NCI-H1436 (cell line): Measurements from ENCODE around the gene ARFGAP3.

Source experiments
- DNase-seq: peaks from one replicate; lab custom pipeline; 2025; lab: John Stamatoyannopoulos, UW

ARFGAP3 gene

DNA sequence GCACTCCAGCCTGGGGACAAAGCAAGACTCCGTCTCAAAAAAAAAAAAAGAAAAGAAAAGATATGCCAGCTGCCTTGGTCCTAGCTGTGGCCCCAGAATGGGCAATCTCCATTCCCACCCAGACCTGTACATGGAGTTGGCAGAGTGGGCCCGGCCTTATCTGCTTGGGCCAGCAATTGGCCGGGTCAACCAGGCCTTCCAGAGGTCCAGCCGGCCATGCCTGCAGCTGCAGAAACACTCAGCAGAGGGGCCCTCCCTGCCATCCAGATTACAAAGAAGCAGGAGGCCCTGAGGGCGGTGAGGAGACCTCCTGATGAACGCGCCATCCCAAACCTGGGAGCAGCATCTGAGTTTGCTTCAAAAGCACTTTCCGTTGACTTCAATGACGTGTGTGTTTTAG is 26.9 kb upstream of the ARFGAP3 start:
- DNase-seq = no peak

DNA sequence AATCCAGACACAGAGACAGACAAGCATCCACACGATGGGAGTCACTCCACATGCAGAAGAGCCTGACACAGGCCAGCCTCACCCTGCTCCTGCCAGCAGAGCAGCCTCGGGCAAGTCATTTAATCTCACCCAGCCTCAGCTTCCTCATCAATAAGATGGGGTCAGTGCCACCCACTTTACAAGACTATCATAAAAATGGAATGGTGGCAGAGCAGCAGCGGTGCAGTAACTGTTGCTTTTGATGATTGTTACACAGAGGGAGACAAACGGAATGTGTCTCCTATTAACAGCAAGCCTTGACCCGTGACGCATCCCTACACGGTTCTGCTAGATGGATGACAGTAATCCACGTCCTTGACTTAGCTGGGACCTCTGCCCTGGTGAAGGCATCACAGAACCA is 26.0 kb upstream of the ARFGAP3 start:
- no peak for DNase-seq

DNA sequence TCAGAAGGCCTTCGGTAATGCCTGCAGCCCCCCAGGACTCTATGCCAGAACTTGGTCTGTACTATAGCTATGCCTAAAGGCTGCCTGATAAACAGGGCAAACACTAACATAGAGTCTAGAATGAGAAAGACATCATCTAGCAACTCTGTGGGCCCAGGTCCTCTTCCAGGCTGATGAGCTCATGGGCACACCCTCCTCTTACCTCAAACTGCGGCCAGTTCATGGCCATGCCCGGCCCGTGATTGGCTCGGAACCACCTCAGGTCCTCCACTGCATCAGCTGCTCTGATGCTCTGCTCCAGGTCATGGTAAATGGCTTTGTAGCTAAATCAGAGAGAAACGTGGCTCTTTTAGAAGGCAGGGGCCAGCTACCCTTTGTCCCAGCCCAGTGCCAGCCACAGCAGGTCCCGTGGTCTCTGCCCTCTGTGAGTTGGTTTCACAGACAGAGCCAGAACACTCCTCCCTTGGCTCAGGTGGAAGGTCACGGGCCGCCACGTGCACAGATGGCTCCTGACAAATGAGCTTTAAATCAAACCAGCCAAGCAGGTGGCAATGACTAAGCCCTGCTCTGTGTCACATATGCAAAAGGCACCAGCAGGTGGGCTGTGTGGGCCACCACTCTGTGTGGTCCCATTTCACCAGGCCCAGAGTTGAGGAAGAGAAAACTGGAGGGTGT is 25.0 kb upstream of the ARFGAP3 start:
- no peak for DNase-seq

DNA sequence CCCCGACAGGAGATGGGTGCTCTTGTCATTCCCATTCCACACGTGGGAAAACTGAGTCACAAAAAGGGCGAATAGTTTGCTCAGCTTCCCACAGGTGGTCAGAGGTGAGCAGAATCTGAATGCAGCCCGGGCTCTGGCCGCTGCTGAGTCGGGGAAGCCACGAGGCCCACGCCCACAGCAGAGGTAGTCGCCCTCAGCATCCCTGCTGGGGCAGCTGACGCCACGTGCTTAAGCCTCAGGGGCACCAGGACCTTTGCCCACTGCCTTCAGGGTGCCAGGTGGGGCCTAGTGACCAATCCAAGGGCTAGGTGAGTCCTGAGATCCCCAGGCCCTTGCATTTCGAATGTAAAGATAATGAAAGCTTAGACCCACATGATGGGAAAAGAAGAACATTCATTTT is 24.2 kb upstream of the ARFGAP3 start:
- DNase-seq = no peak

DNA sequence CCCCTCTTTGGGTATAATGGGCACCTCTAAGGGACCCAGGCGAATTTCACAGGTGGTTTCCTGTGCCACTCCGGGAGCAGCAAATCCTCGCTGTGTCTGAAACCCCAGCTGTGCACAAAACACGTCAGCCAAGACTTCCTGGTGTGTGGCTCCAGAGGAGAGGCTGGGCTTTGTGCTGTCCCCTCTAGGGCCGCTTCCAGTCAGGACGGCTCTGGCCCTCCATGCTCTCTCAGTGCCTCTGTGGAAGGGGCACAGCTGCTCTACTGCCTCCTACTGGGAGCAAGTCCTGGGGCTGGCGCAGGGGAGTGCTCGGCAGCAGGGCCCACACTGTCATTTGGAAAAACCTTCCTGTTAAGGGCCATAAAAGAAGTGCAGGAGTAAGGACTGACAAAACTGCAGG is 23.7 kb upstream of the ARFGAP3 start:
- no peak for DNase-seq

DNA sequence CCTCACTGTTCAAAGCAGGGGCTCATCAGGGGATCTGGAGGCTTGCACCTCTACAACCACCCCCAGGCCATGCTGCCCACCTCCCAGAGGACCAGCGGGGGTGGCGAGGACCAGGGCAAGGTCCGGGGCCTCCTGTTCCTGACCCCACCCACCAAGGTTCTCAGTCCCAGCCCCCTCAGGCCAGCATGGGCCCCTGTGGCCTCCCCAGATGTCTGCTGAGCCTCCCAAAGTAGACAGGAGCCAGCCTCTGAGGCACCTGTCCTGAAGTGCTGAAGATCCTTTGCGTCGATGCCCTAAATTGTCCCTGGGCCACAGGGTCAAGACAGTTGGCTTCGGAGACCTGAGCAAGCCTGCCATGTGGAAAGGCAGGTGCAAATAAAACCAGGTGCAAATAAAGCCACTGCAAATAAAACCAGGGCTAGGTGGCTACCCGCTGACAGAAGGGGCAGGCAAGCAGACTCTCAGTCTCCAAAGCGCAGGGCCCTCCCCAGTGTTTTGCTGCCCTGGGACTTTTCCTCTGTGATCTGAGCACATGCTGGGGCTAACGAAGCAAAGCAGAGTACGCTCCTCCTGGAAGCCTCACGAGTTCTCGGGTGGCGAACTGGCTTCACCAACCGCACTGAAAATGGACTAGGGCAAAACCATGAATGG is 22.4 kb upstream of the ARFGAP3 start:
- no peak for DNase-seq

DNA sequence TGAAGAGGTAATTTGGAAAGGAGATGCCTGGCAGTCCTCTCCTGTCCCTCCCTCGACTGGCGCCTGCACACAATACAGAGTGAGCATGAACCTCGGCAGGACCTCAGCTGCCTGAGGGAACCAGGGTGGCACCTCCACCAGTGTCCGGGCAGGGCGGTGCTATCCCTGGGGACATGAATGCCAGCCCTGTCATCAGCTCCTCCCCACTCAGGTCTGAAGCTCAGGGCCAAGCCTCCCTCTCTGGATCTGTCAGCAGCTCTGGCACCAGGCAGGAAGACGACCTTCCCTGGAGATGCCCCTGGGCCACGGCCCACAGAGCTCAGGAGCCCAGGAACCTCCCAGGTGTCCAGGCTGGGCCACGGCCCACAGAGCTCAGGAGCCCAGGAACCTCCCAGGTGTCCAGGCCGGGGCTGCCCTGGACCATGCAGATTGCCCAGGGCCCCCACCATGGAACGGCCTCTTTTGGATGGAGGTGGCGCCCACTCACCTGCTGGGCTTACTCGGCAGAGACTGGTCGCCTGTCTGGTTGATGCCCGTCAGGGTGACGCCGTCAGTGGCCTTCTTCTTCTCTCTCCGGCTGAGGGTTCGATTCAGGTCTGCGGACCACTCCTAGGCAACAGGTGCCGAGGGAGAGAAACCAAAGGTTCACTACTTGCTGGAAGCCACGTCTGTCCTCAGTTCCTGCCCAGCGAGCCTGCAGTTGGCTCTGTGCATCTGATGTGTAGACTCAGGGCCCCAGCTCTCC is 21.7 kb upstream of the ARFGAP3 start:
- DNase-seq = no peak

DNA sequence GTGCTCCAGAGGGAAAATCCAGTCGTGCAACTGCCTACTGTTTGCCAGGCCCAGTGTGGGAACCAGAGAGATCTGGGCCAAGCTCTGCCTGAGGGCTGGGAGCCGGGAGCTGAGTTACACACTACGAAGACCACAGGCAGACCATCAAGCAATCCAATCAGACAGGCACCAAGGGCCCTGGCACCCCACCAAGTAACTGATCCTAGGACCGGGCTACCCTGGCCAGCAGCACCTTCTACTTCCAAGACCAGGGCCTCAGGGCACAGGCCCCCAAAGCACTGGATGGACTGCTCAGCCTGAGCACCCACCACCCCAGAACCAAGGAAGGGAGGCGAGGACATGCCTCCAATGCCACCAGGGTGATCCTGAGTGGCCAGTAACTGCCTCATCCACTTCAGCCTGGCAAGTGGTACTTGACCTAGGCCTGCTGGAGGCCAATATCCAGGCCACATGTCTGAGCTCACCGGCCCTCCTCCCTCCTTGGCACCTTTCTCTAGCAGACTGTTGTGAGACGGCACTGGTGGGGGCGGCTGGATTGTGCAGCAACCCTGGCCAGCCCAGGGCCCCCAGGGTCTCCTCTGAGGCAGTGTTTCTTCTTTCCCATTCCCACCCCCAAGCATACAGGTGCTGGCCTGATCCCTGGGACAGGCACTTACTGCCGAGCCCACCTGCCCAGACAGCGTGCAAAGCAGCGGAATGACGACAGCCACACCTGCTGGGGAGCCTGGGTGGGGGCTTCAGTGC is 20.7 kb upstream of the ARFGAP3 start:
- DNase-seq = no peak

DNA sequence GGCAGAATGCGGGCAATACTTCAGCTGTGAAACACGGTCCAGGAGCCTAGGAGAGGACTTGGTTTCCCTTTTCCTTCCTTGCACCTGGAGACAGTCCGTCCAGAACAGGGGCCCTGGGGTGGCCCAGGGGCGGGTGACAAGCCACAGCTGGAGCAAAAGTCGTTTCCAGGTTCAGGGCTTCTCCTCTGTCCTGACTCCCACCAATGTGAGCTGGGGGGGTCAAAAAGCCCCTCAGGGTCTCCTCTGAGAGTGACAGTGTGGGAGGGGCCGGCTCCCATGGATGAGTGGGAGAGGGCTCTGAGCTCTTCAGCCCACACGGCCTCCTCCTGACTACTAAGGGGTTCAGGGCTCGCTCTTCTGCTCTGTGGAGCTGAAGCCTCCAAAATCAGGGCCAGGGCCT is 20.1 kb upstream of the ARFGAP3 start:
- no peak for DNase-seq

DNA sequence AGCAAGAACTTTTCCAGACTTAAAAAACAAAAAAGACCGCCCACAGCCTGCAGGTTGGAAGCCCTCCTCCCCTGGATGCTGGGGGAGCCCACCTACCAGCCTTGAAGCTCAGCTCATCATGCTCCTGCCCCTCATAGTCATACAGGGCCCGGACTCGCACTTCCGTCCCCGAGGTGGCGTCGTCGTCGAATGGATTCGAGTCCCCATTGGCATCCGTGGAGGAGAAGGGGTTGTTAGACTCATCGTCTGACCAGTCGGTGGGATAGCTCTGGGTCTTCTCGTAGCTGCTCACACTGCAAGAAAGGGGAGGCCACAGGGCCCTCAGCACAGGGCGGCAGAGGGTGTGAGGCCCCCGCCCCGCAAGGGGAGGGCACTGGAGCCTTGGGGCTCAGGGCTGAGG is 19.0 kb upstream of the ARFGAP3 start:
- DNase-seq = no peak

DNA sequence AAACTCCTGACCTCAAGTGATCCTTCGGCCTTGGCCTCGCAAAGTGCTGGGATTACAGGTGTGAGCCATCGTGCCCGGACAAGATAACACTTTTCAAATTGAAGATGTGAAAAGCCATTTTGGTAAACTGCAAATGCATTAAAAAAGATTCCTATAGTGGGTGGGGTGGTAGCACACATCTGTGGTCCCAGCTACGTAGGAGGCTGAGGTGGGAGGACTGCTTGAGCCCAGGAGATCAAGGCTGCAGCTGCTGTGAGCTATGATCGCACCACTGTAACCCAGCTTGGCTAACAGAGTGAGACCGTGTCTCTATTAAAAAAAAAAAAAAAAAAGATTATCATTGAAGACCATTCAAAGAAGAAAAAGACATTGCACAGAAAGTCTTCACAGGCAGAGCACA is 16.9 kb upstream of the ARFGAP3 start:
- no peak for DNase-seq

DNA sequence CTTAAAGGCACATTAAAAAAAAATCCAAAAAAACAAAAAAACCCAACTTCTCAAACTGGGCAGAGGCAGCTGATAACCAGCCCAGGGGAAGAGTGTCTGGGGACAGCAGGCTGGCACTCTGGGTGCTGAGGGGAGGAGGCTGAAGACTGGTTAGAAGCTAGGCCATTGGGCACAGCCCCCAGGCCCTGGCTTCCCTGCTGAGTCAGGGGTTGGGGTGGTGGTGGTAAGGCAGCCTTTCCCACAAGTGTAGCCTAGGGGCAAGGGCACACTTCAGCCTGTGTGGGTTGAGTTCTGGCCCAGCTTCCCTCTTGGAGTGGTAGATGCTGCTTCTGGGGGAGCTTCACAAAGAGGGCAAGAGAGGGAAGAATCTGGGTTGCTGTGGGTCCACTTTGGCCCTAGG is 16.3 kb upstream of the ARFGAP3 start:
- DNase-seq = no peak

DNA sequence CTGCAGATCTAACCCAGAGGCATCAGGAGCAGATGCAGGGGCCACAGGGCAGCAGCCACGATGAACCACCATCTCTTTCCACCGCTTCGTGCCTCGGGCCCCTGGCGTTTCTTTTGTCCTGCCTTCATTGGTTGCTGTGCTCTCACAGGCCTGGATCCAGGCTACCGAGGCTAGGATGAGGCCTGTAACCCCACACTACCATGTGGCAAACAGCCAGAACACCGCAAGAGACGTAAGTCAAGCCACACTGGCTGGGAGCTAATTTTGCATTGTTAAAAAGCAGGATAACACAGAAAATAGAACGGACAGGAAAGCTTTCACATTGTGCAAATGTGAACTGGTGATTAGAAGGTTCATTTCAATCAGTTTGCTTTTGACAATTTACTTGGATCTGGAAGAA is 15.7 kb upstream of the ARFGAP3 start:
- DNase-seq = no peak

DNA sequence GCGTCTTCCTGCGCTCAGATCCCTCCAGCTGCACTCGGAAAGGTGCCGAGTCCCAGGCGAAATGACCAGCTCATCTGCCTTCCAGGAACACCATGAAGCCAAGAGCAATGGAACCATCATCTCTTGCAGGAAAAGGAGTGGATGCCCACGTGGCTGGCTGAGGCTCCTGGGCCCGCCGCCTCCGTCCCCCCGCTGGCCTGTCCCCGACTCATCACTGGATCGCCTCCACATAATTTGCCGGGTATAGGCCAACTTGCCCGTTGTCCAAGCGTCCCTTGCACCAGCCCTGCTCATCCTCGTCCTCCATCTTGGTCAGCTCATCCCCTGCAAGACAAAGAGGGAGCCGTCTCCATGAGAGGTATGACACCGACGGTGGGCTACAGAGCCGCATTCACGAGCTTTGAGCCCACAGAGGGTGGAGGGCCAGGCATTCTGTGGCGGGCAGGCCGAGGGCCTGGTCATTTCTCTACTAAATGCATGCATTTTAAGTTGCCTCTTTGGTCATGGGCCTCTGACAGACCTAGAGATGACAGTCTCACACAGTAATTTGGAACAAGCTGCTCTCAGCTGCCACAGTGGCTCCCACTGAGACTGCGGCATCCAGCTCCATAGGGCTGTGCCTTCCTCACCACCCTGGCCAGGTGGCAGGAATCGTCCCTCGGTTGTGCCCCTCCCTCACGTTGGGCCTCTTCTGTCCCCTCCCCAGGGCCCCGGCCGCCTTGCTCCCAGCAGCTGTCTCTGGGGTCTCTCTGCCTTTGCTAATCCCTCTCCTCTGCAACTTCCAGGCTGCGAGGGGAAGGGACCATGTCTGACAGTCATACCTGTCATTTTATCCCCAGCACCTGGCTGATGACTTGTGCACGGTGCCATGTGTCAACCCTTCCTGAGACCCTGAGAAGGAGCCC is 14.3 kb upstream of the ARFGAP3 start:
- DNase-seq = no peak

DNA sequence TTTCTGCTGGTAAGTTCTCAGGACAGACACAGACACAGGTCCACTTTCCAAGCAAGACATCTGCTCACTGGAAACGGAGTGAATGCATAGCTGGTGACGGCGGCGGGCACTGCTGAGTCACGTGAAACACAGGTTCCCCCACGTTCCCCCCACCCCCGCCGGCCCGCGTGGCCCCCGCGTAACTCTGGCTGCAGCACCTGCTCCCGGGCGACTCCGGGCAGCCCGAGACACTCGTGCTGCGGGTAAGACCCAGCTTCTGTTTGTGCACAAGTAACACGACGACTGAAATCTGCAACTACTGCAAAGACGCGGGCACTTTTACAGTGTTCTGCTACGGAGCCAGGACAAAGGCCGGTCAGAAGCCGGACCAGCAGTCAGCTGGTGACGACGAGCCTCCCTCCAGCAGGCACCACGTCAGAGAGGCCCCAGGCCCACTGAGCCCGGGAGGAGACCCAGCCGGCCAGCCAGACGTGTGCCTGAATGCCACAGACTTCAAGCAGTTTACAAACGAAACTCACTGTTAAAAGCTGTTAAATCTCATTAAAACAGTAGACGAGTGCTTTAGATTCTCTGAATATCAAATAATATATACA is 12.9 kb upstream of the ARFGAP3 start:
- no peak for DNase-seq

DNA sequence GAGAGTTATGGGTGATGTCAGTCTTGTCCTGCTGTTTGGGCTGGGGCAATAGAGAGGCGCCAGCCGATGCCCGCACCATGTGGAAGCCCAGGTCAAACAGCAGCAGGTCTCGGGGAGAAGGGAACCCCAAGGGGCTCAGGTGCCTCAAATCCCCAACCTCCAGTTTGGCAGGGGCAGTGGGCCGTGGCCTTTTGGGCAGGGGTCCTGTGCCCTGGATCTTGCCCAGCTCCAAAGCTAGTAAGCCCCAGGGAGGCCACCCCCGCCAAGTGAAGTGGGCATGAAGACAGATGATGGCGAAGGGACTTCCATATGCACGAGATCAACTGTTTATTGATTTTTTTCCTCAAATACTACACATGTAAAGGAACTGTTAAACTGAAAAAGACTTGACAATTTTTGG is 12.4 kb upstream of the ARFGAP3 start:
- DNase-seq = no peak

DNA sequence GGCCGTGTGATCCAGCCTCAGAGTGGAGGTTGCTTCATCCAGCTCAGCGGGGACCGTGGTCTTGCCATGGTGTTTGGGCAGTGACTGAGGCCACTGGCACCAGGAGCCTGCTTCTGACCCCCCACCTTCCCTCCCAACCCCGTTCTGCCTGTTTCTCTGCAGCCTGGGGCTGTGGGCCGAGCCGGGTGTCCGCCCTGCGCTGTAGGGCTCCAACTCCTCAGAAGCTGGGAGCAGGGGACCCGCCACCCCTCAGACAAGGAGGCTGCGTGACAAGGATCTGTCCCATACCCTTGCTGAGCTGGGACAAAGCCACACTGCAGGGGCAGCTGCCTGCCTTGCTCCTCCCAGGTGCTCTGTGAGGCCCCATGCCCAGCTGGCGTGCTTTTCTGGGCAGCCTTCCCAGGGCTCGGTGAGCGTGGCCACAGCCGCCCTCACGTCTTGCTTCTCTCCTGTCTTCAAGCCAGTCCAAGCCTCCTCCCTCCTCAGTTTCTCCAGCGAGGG is 11.7 kb upstream of the ARFGAP3 start:
- DNase-seq = no peak

DNA sequence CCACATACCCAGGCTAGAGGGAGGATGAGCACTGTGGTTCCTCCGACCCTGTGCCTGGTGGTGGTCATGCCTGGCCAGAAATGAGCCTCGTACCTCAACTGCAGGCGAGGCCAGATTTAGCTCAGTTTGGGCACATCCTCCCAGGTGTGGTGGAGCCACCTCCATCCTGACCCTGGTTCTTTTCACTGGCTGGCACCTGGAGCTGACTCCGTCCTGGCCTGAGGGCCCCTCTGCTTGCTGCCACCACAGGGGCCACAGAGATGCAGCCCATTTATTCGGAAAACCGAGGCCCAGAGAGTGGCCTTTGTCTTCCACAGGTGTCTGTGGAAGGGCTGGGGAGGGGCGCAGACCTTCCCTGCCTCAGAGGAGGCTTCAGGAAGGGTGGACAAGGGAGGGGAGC is 9.0 kb upstream of the ARFGAP3 start:
- no peak for DNase-seq

DNA sequence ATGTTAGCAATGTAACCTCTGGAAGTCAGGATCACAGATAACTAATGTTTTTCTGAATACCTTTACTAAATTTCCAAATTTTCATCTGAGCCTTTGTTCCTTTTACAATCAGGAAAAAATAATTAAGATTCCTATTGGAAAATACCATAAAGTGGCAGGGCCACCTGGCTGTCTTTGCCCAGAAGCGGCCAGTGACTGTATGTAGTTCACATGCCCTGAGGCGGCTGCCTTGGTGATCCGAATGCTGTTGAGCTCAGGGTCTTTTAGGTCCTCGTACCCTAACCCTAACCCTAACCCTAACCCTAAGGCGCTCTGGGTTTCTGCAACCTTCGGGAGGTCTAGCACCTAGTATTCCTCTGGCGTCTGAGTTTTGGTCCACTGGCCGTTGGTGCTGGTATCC is 8.5 kb upstream of the ARFGAP3 start:
- DNase-seq = no peak

DNA sequence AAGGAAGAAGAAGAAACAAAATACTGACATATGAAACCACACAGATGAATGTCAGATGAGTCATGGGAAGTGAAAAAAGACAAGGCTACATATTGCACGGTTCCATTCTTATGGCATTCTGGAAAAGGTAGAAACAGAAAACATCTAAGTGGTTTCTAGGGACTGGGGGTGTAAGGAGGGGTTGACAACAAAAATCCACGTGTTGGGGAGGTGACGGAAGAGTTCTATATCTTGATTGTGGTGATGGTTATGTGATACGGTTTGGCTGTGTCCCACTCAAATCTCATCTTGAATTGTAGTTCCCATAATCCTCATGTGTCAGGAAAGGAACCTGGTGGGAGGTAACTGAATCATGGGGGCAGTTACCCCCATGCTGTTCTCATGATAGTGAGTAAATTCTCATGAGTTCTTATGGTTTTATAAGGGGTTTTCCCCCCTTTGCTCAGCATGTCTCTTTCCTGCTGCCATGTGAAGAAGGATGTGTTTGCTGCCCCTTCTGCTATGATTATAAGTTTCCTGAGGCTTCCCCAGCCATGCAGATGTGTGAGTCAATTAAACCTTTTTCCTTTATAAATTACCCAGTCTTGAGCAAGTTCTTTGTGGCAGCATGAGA is 6.4 kb upstream of the ARFGAP3 start:
- no peak for DNase-seq
